HEK293 (cell line): ENCODE results near the gene SPON2.

ENCODE experiments used
- CTCF ChIA-PET: fragments of 350-600 bp; formaldehyde crosslinking; extraction: SDS; loops from one replicate; lab custom pipeline; 2021; ENCODE audit warnings: antibody characterized with exemption; lab: Yijun Ruan, JAX
- POLR2A ChIA-PET: fragments of 300-600 bp; formaldehyde crosslinking; extraction: SDS; loops from one replicate; lab custom pipeline; 2020; ENCODE audit warnings: antibody characterized with exemption, inconsistent platforms; lab: Yijun Ruan, JAX
- H3K27ac ChIP-seq: fragments of 200-500 bp; sonication (Bioruptor generic); 2 replicates; pipeline ENCODE4 v1.5.1; 2014; ENCODE audit warnings: low read depth, low read length, control low read depth, inconsistent platforms; ENCODE audit errors: extremely low read depth
- H3K36me3 ChIP-seq, 2 experiments: fragments of 200-500 bp in 1 of 2; sonication (Bioruptor generic) in 1 of 2; 1 replicate in 1 of 2; 2 replicates in 1 of 2; pipeline ENCODE4 v1.5.1; 2014 to 2017; ENCODE audit warnings: inconsistent platforms in 2 of 2, low read length in 2 of 2; ENCODE audit not compliant: control insufficient read depth in 2 of 2, insufficient read depth in 1 of 2
- H3K4me1 ChIP-seq: fragments of 200-500 bp; sonication (Bioruptor generic); 2 replicates; pipeline ENCODE4 v1.5.1; 2014; ENCODE audit warnings: mild to moderate bottlenecking, low read length, inconsistent platforms; ENCODE audit not compliant: control insufficient read depth, insufficient read depth
- H3K4me3 ChIP-seq: 2 replicates; pipeline ENCODE4 v1.5.1; 2011; ENCODE audit warnings: low read depth, mild to moderate bottlenecking, control low read depth, low read length, moderate library complexity
- H3K9me3 ChIP-seq: fragments of 200-500 bp; sonication (Bioruptor generic); 2 replicates; pipeline ENCODE4 v1.5.1; 2014; ENCODE audit warnings: low read depth, low read length, inconsistent platforms; ENCODE audit not compliant: control insufficient read depth, insufficient read depth
- GLIS1 ChIP-seq: fragments of 450-650 bp; formaldehyde crosslinking; IDR thresholded peaks from 2 replicates; pipeline ENCODE4 v1.5.1; 2016; ENCODE audit warnings: missing biosample characterization, missing genetic modification characterization
- HIC1 ChIP-seq: fragments of 450-650 bp; formaldehyde crosslinking; IDR thresholded peaks from 2 replicates; pipeline ENCODE4 v1.5.1; 2016; ENCODE audit warnings: missing biosample characterization, missing genetic modification characterization
- HOXC10 ChIP-seq: sonication (generic); formaldehyde crosslinking; IDR thresholded peaks from 2 replicates; pipeline ENCODE4 v1.8.1; 2023; ENCODE audit warnings: mild to moderate bottlenecking, missing genetic modification reagents
- KLF10 ChIP-seq: fragments of 450-650 bp; IDR thresholded peaks from 2 replicates; pipeline ENCODE4 v1.5.1; 2018; ENCODE audit warnings: missing biosample characterization, mild to moderate bottlenecking, missing genetic modification characterization
- KLF16 ChIP-seq: fragments of 450-650 bp; formaldehyde crosslinking; IDR thresholded peaks from 2 replicates; pipeline ENCODE4 v1.5.1; 2017; ENCODE audit warnings: missing biosample characterization, missing genetic modification characterization
- PBX3 ChIP-seq: sonication (generic); formaldehyde crosslinking; IDR thresholded peaks from 2 replicates; pipeline ENCODE4 v1.8.1; 2022; ENCODE audit warnings: mild to moderate bottlenecking, moderate library complexity, missing genetic modification reagents
- ZBTB1 ChIP-seq: fragments of 450-650 bp; formaldehyde crosslinking; IDR thresholded peaks from 2 replicates; pipeline ENCODE4 v1.5.1; 2016; ENCODE audit warnings: missing biosample characterization, missing genetic modification characterization
- ZFP41 ChIP-seq: fragments of 450-650 bp; formaldehyde crosslinking; IDR thresholded peaks from 2 replicates; pipeline ENCODE4 v1.5.1; 2016; ENCODE audit warnings: missing biosample characterization, missing genetic modification characterization, borderline replicate concordance
- ZNF169 ChIP-seq: fragments of 450-650 bp; formaldehyde crosslinking; IDR thresholded peaks from 2 replicates; pipeline ENCODE4 v1.5.1; 2016; ENCODE audit warnings: missing biosample characterization, missing genetic modification characterization
- ZNF221 ChIP-seq: fragments of 450-650 bp; formaldehyde crosslinking; IDR thresholded peaks from 2 replicates; pipeline ENCODE4 v1.5.1; 2017; ENCODE audit warnings: missing biosample characterization, missing genetic modification characterization, borderline replicate concordance
- ZNF274 ChIP-seq, 2 experiments: fragments of 200-500 bp in 1 of 2; fragments of 450-650 bp in 1 of 2; sonication (Bioruptor generic) in 1 of 2; formaldehyde crosslinking in 1 of 2; IDR thresholded peaks; 2 replicates each; pipeline versions ENCODE4 v1.5.1 to v1.6.1; 2014 to 2016; ENCODE audit warnings: borderline replicate concordance in 1 of 2, inconsistent platforms in 1 of 2, low read length in 1 of 2, missing biosample characterization in 1 of 2, missing genetic modification characterization in 1 of 2
- ZNF350 ChIP-seq: fragments of 450-650 bp; formaldehyde crosslinking; IDR thresholded peaks from 2 replicates; pipeline ENCODE4 v1.5.0; 2017; ENCODE audit warnings: missing biosample characterization, mild to moderate bottlenecking, missing genetic modification characterization
- ZNF530 ChIP-seq: fragments of 450-650 bp; formaldehyde crosslinking; IDR thresholded peaks from 2 replicates; pipeline ENCODE4 v1.5.1; 2016; ENCODE audit warnings: low read depth, missing biosample characterization, missing genetic modification characterization
- ZNF585B ChIP-seq: fragments of 450-650 bp; formaldehyde crosslinking; IDR thresholded peaks from 2 replicates; pipeline ENCODE4 v1.5.1; 2016; ENCODE audit warnings: missing biosample characterization, missing genetic modification characterization
- ZSCAN30 ChIP-seq: fragments of 450-650 bp; IDR thresholded peaks from 2 replicates; pipeline ENCODE4 v1.5.1; 2018; ENCODE audit warnings: missing biosample characterization, mild to moderate bottlenecking, missing genetic modification characterization, moderate library complexity
- TF ChIP-seq, protein P1 (sequence below): fragments of 450-650 bp; formaldehyde crosslinking; IDR thresholded peaks from 2 replicates; pipeline ENCODE4 v1.5.1; 2016; ENCODE audit warnings: missing biosample characterization, missing genetic modification characterization
- TF ChIP-seq, protein P2 (sequence below): fragments of 450-650 bp; formaldehyde crosslinking; IDR thresholded peaks from 2 replicates; pipeline ENCODE4 v1.5.1; 2016; ENCODE audit warnings: missing biosample characterization, missing genetic modification characterization
- TF ChIP-seq, protein P3 (sequence below): fragments of 450-650 bp; formaldehyde crosslinking; IDR thresholded peaks from 2 replicates; pipeline ENCODE4 v1.5.1; 2016; ENCODE audit warnings: missing biosample characterization, missing genetic modification characterization
- TF ChIP-seq, protein P4 (sequence below): fragments of 450-650 bp; formaldehyde crosslinking; IDR thresholded peaks from 2 replicates; pipeline ENCODE4 v1.5.1; 2016; ENCODE audit warnings: missing biosample characterization, missing genetic modification characterization, borderline replicate concordance

The SPON2 gene

DNA sequence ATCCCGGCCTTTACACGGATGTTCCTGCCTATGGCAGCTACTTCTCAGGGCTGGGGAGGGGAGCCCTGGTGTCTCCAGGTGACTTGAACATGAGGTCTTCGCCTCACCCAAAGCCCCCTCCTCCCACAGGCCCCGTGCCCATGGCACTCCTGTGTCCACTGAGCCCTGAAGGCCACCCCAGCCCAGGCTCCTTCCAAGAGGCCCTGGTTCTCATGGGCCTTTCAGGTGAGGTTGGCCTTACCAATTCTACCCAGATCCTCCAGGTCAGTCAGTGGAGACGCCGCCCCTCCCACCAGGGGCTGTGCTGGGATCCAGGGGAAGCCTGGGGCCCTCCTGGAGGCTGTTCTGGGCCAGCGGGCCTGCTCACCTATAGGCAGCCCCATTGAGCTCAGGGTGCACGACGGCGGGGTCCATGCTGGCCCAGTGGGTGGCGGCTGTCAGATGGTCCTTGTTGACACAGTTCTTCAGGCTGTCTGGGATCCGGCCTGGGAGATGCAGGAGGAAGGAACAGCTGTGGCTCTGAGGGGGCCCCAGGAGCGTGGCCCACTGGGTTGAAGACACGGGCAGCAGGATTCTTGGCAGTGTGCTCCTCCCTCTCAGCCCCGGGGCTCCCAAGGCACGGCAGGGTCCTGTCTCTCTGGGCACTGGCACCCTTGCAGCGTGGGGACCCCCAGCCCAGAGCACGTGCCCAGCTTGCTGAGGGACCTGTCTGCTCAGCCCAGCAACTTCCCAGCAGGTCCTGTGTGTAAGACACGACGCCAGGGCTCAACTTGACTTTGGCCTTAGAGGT lies 40.4 kb upstream of the SPON2 start:
- H3K4me3 ChIP-seq: no peak overlapping the region
- H3K9me3 ChIP-seq: no peaks in the 10 kb centered on the region
- peaks cover 0 to 66% of the 10 kb centered on the region in 2 experiments; a peak in 1 of 3 replicates for H3K36me3 ChIP-seq
- POLR2A ChIA-PET: no interaction called here
- H3K27ac ChIP-seq: no peak overlapping the region
- CTCF ChIA-PET: interaction anchor here (0.6 to 1.8 kb wide), 2 partner anchors 34 to 82 kb away, joined by 4 to 5 read pairs; no protein-coding TSS in a partner anchor
- H3K4me1 ChIP-seq: no peaks in the 10 kb centered on the region
- TF ChIP-seq, protein P1, sequence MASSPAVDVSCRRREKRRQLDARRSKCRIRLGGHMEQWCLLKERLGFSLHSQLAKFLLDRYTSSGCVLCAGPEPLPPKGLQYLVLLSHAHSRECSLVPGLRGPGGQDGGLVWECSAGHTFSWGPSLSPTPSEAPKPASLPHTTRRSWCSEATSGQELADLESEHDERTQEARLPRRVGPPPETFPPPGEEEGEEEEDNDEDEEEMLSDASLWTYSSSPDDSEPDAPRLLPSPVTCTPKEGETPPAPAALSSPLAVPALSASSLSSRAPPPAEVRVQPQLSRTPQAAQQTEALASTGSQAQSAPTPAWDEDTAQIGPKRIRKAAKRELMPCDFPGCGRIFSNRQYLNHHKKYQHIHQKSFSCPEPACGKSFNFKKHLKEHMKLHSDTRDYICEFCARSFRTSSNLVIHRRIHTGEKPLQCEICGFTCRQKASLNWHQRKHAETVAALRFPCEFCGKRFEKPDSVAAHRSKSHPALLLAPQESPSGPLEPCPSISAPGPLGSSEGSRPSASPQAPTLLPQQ (tag by site-specific recombination): no peak
- peak; percentile 8; the same call in 1 of the 2 replicates for TF ChIP-seq GLIS1 (tag by site-specific recombination)

GRCh38 chr4:1211891-1212545 lies 39.6 kb upstream of the SPON2 start:
- TF ChIP-seq, protein P2, sequence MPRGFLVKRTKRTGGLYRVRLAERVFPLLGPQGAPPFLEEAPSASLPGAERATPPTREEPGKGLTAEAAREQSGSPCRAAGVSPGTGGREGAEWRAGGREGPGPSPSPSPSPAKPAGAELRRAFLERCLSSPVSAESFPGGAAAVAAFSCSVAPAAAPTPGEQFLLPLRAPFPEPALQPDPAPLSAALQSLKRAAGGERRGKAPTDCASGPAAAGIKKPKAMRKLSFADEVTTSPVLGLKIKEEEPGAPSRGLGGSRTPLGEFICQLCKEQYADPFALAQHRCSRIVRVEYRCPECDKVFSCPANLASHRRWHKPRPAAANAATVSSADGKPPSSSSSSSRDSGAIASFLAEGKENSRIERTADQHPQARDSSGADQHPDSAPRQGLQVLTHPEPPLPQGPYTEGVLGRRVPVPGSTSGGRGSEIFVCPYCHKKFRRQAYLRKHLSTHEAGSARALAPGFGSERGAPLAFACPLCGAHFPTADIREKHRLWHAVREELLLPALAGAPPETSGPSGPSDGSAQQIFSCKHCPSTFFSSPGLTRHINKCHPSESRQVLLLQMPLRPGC (tag by site-specific recombination): no peak
- no peak for TF ChIP-seq ZSCAN30 (tag by site-specific recombination)
- no peak for TF ChIP-seq ZNF585B (tag by site-specific recombination)
- no peak for TF ChIP-seq ZBTB1 (tag by site-specific recombination)
- TF ChIP-seq ZNF221: no peak
- no peak for TF ChIP-seq ZNF530 (tag by site-specific recombination)
- TF ChIP-seq PBX3 (CRISPR knock-in tag): no peak
- TF ChIP-seq, protein P3, sequence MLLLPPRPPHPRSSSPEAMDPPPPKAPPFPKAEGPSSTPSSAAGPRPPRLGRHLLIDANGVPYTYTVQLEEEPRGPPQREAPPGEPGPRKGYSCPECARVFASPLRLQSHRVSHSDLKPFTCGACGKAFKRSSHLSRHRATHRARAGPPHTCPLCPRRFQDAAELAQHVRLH (tag by site-specific recombination): no peak
- TF ChIP-seq ZNF274 (IDR thresholded peaks at IDR 0.05; ENCODE audit: low read length): no peak
- no peak for TF ChIP-seq ZNF274 (tag by site-specific recombination; IDR thresholded peaks at IDR 0.05; ENCODE audit: borderline replicate concordance)
- TF ChIP-seq HOXC10: no peak
- no peak for TF ChIP-seq ZNF169 (tag by site-specific recombination)
- TF ChIP-seq, protein P4, sequence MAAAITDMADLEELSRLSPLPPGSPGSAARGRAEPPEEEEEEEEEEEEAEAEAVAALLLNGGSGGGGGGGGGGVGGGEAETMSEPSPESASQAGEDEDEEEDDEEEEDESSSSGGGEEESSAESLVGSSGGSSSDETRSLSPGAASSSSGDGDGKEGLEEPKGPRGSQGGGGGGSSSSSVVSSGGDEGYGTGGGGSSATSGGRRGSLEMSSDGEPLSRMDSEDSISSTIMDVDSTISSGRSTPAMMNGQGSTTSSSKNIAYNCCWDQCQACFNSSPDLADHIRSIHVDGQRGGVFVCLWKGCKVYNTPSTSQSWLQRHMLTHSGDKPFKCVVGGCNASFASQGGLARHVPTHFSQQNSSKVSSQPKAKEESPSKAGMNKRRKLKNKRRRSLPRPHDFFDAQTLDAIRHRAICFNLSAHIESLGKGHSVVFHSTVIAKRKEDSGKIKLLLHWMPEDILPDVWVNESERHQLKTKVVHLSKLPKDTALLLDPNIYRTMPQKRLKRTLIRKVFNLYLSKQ (tag by site-specific recombination): no peak
- no peak for TF ChIP-seq ZNF350 (tag by site-specific recombination)
- TF ChIP-seq KLF10: no peak
- no peak for TF ChIP-seq HIC1 (tag by site-specific recombination)
- no peak for TF ChIP-seq KLF16
- no peak for TF ChIP-seq ZFP41
- POLR2A ChIA-PET: no interaction called here
- Histone ChIP-seq H3K4me3 (no peak overlapping the region), H3K27ac (no peak overlapping the region), H3K9me3 (no peaks in the 10 kb centered on the region), H3K4me1 (no peaks in the 10 kb centered on the region), H3K36me3 (peaks cover 0 to 59% of the 10 kb centered on the region in 2 experiments; a peak in 1 of 3 replicates)
- CTCF ChIA-PET: interaction anchor here (0.6 to 1.8 kb wide), 2 partner anchors 34 to 81 kb away, joined by 4 to 5 read pairs; no protein-coding TSS in a partner anchor
